ENCODE data around the gene TXNDC8.
"Not testable (repeated sequence)": the region's sequence is repeated elsewhere in the genome, so short reads cannot be mapped to it uniquely, and the experiment has no call there.

TXNDC8 gene

GRCh38 chr9:110328763-110329162, 8.9 kb downstream of the TXNDC8 start:
- no peak for DNase-seq

GRCh38 chr9:110327716-110328115, 9.9 kb downstream of the TXNDC8 start:
- DNase-seq, result no peak

DNA sequence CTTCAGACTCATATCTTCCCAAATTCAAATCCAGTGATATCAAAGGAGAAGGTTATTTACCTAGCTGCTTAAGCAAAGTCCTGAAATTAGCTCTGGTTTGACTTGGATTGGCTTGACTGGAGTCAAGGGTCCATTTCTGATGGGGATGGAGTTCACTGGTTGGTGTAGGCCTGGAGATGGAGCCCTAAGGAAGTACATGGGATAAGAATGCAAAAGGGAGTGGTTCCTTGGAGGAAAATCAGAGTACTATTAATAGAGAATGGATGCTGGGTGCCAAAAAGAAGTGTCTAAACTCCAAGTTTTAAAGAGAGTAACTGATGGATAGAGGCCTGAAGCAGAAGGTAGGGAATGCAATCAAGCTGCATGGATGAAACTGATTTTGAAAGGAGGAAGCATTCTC, 13.8 kb downstream of the TXNDC8 start:
- DNase-seq, result no peak

GRCh38 chr9:110320651-110321445, 16.8 kb downstream of the TXNDC8 start:
- no peak for DNase-seq

DNA sequence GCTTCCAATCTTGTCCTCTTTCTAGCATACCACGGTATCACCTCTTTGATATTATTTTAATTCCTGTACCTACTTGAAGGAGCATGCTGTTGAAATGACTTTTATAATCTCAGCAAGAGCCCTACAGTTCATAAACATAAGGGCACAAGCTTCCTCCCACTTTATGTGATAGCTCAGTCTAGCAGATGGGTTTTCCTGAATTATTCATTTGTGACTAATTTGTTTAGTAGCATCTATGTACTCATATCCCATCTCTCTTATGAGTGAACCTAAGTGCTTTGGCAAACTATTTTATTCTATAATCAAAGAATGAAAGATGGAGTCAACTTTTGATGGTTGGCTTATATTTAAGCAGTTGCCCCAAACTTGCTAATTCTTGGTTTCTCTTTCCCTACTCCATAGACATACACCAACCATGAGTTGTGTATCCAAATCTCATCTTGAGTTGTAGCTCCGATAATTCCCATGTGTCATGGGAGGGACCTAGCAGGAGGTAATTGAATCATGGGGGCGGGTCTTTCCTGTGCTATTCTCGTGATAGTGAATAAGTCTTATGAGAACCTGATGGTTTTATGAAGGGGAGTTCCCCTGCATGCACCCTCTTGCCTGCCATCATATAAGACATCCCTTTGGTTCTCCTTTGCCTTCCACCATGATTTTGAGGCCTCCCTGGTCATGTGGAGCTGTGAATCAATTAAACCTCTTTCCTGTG, 17.7 kb downstream of the TXNDC8 start:
- DNase-seq, result no peak

GRCh38 chr9:110317911-110318310, 19.8 kb downstream of the TXNDC8 start:
- no peak for DNase-seq

DNA sequence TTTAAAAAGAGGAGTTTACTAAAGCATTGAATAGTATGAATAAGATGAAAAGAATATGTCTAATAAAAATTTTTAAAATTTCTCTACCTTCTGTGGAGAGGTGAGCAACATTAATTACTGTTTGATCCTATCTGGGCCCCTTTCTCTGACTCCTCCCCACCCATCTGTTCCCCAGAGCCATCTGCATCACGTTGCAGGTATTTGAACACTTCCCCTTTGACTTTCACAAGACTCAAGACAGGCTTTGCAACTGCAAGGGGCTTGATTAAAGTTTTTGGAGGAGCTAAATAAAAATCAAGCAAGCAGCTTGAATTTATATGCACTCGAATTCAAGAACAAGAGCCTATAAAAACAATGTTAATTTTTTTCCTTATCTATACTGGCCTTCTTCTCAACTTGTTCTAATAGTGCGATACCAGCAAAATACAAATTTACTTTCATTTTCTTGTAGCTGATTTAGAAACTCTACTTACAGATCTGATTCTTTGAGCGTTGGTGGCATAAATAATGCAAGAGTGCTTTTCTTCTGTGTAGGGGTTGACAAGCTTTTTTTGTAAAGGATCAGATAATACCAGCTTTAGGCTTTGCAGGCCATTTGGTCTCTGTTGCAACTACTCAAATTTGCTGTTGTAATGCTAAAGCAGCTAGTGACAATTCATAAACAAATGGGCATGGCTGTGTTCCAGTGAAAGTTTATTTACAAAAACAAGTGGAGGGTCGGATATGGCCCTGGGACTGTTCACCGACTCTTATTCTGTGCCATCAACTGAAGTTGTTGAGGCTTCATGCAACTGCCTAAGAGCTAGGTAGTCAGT, 21.2 kb downstream of the TXNDC8 start:
- DNase-seq, result no peak

GRCh38 chr9:110311978-110312377, 25.7 kb downstream of the TXNDC8 start:
- not testable (repeated sequence) for DNase-seq

GRCh38 chr9:110309681-110310080, 28.0 kb downstream of the TXNDC8 start:
- DNase-seq, result no peak

GRCh38 chr9:110308633-110309038, 29.0 kb downstream of the TXNDC8 start:
- no peak for DNase-seq

DNA sequence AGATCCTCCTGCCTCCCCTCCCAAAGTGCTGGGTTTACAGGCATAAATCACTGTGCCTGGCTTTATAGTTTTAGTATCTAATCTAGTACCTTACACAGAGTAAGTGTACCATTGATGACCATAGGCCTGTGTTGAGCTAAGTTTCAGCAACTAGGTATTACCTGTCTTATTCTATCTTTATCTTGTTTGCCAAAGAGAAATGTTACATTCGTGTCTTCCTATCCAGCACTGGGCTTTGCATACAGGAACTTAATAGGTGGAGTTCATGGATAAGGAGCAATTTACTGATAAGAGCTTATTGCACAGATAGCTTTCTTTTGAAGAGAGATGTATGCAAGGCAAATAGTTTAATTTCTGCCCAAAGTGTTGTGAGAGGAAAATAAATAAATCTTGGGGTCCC, 30.5 kb downstream of the TXNDC8 start:
- no peak for DNase-seq

GRCh38 chr9:110303133-110303532, 34.5 kb downstream of the TXNDC8 start:
- no peak for DNase-seq

DNA sequence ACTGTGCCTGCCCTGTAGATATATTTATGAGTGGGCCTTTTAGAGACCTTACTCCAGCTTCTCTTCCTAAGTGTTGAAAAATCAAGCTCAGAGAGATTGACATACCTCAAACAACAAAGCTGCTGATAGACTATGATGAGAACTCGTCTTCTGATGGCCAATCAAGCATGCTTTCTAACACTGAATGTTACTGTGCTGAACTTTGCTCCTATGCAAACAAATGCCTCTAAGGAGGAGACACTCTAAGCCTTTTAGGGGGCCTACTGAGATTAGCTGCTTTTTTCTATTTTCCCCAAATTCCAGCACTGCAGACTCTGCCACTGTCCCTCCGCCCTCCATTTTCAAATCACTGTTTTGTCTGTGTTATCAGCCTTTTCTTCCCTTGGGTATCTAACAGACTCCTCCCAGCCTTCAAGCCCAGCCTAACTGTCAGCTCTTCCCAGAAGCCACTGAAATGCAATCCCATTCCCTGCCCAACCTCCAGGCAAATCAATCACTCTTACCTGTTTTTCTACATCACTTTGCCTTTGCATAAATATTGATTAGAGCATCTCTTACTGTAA, 39.5 kb downstream of the TXNDC8 start:
- no peak for DNase-seq

DNA sequence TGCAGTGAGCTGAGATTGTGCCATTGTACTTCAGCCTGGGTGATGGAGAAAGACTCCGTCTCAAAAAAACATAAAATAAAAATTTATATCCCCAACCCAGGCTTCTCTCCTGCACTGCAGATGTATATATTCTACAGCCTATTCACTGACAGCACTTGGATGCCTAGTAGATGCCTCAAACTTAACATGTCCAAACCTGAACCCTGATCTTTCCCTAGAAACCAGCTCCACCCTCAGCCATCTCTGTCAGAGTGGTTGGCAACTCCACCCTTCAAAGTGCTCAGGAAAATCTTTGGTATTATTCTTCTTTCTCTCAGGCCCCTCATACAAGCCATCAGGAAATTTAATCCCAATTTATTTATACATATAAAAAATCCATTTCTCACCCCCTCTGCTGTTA, 44.4 kb downstream of the TXNDC8 start:
- no peak for DNase-seq

DNA sequence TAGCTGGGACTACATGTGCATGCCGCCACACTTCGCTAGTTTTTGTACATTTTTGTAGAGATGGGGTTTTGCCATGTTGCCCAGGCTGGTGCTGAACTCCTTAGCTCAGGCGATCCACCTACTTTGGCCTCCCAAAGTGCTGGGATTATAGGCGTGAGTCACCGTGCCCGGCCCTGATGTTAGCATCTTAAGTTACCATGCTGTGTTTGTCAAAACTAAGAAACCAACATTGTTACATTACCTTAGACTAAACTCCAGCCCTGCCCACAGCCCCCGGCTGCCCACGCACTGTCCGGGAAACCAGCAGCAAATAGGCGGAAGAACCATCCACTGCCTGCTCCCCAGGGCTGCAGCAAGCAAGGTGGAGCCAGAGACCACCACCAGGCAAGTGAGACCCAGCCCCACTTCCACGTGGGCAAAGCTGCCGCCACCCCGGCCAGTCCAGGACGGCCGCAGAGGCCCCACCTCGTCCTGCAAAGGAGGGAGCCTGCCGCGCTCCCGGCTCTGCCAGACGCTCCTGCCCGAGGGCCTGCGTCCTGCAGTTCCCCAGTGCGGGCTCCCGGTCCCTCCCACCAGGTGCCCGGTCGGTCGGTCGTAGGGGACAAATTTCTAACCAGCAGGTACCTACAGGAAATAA, 45.6 kb downstream of the TXNDC8 start:
- DNase-seq, result no peak

GRCh38 chr9:110290001-110290400, 47.7 kb downstream of the TXNDC8 start:
- DNase-seq, result no peak

DNA sequence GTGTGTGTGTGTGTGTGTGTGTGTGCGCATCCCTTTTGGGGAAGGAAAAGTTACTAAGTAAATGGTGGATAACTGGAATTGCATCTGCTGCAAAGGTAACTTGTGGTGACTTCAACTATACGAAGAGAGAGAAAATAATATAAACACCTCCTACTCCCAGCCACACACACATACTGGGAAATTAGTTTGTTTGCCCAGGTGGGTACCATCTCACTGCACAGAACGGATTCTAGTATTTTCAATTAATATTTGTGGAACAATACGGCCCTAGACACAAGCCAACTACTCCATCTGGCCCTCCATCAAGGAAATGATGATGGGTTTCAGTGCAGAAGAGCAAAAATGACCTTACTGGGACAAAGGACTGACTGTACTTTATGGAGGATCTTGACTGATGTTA, 49.2 kb downstream of the TXNDC8 start:
- DNase-seq, result no peak

DNA sequence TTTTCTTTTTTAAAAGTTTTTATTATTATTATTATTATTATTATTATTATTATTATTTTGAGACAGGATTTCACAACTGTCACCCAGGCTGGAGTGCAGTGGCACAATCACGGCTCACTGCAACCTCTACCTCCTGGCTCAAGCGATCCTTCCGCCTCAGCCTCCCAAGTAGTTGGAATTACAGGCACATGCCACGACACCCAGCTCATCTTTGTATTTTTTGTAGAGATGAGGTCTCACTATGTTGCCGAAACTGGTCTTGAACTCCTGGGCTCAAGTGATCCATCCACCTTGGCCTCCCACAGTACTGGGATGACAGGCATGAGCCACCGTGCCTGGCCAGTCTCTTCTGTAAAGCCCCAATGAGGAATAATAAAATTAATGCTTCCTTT, 50.4 kb downstream of the TXNDC8 start:
- DNase-seq, result no peak

DNA sequence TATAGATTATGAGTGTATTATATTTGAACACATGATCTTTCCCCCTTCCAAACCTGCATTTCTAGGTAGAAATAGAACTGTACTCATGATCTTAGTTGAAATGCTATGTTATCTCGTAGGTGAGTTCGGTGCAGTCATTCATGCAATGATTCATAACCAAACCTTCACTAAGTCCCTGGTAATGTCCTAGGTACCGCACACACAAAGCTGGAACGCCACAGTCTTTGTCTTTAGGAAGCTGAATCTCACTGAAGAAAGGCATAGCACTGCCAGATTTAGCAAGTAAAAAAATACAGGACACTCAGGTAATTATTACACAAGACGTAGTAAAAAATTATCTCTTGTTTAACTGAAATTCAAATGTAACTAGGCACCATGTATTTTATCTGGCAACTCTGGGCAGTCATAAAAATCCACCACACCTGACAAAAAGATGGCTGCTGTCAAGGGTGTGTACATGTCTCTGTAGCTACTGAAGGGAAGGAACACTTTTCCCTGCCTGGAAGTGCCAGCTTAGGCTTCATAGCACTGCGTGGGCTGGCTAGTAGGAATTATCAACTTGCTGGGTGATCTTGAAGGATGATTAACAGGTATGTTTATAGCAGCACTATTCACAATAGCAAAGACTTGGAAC, 53.3 kb downstream of the TXNDC8 start:
- no peak for DNase-seq

DNA sequence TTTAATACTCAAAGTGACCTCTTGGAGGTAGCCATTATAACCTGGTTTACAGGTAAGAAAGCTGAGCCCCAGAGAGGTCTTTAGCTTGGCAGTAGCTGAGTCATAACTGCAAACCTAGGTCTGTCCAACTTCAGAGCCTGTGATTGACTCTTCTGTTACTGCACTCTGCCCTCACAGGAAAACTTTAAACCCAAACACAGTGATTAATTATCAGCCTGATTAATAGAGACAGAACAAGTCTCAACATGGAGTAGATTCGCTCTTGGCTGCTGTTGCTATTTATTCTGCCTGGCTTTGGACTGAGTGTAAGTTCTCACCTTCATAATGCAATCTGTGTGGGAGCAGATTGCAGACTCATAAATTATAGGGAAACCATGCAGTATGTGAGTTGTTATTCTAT, 53.9 kb downstream of the TXNDC8 start:
- no peak for DNase-seq

- no peak for DNase-seq
Measured at GRCh38 chr9:110282739-110283081, 55.0 kb downstream of the TXNDC8 start.

Data from anterior cingulate cortex (tissue), 58 donors.